Dendritic cell treated with granulocyte-macrophage colony-stimulating factor and Interleukin-4, amounts not matched to agents 40 ng/mL and 50 ng/mL, for 4 days (primary cell): ENCODE data around the gene HSPA9.
A peak's percentile ranks its signal among the peaks of the same experiment; 100 is the strongest.

ENCODE experiments used
- H3K27ac Mint-ChIP-seq: one replicate; pipeline ENCODE4 v1.8.0; 2022; ENCODE audit warnings: mild to moderate bottlenecking, mixed read lengths
- H3K27me3 Mint-ChIP-seq: one replicate; pipeline ENCODE4 v1.8.0; 2022; ENCODE audit warnings: mild to moderate bottlenecking, mixed read lengths
- H3K36me3 Mint-ChIP-seq: one replicate; pipeline ENCODE4 v1.8.0; 2022; ENCODE audit warnings: low read depth, mixed read lengths
- H3K4me1 Mint-ChIP-seq: one replicate; pipeline ENCODE4 v1.8.0; 2022; ENCODE audit warnings: low read depth, mixed read lengths
- H3K4me3 Mint-ChIP-seq: one replicate; pipeline ENCODE4 v1.8.0; 2022; ENCODE audit warnings: mild to moderate bottlenecking, moderate library complexity, mixed read lengths
- H3K9me3 Mint-ChIP-seq: one replicate; pipeline ENCODE4 v1.8.0; 2022; ENCODE audit warnings: mixed read lengths
- intact Hi-C: fragments of 100-400 bp; cut with micrococcal nuclease; formaldehyde crosslinking; loops from one replicate; pipeline ENCODE4 v1.15.0; 2022

Gene HSPA9

GRCh38 chr5:138563340-138564118, 11.7 kb downstream of the HSPA9 start:
- Mint-ChIP-seq H3K4me1 (peaks cover 16% of the 10 kb centered on the region), H3K9me3 (no peaks in the 10 kb centered on the region), H3K27ac (no peak overlapping the region), H3K4me3 (no peak overlapping the region), H3K27me3 (no peaks in the 10 kb centered on the region), H3K36me3 (peaks cover 97% of the 10 kb centered on the region)
- intact Hi-C loops: no loop called here

- Mint-ChIP-seq H3K9me3 (no peaks in the 10 kb centered on the region), H3K36me3 (peaks cover 97% of the 10 kb centered on the region), H3K27ac (no peak overlapping the region), H3K27me3 (no peaks in the 10 kb centered on the region), H3K4me1 (peaks cover 17% of the 10 kb centered on the region), H3K4me3 (no peak overlapping the region)
- intact Hi-C loops: no loop called here
Measured at GRCh38 chr5:138560971-138561370, 14.2 kb downstream of the HSPA9 start.

GRCh38 chr5:138559937-138560336, 15.3 kb downstream of the HSPA9 start:
- Mint-ChIP-seq H3K27me3 (no peaks in the 10 kb centered on the region), H3K36me3 (peaks cover 97% of the 10 kb centered on the region), H3K9me3 (no peaks in the 10 kb centered on the region), H3K27ac (no peak overlapping the region), H3K4me1 (peaks cover 17% of the 10 kb centered on the region), H3K4me3 (no peak overlapping the region)
- intact Hi-C loops: no loop called here

GRCh38 chr5:138557677-138558076, 17.5 kb downstream of the HSPA9 start:
- H3K27me3 Mint-ChIP-seq: no peaks in the 10 kb centered on the region
- no peaks in the 10 kb centered on the region for H3K9me3 Mint-ChIP-seq
- no peak overlapping the region for H3K27ac Mint-ChIP-seq
- peaks cover 10% of the 10 kb centered on the region for H3K4me1 Mint-ChIP-seq
- intact Hi-C loops: no loop called here
- peaks cover 98% of the 10 kb centered on the region for H3K36me3 Mint-ChIP-seq
- H3K4me3 Mint-ChIP-seq: no peak overlapping the region

- intact Hi-C loops: no loop called here
- Mint-ChIP-seq H3K27ac (no peak overlapping the region), H3K4me1 (peaks cover 18% of the 10 kb centered on the region), H3K4me3 (no peak overlapping the region), H3K27me3 (no peaks in the 10 kb centered on the region), H3K9me3 (no peaks in the 10 kb centered on the region), H3K36me3 (peaks cover 83% of the 10 kb centered on the region)
Measured at GRCh38 chr5:138554143-138554542, 21.1 kb downstream of the HSPA9 start.

GRCh38 chr5:138553437-138554095, 21.6 kb downstream of the HSPA9 start:
- intact Hi-C loops: no loop called here
- no peaks in the 10 kb centered on the region for H3K9me3 Mint-ChIP-seq

GRCh38 chr5:138552657-138553056, 22.5 kb downstream of the HSPA9 start:
- Mint-ChIP-seq H3K36me3 (peaks cover 68% of the 10 kb centered on the region), H3K4me3 (no peak overlapping the region), H3K27ac (no peak overlapping the region), H3K4me1 (peaks cover 21% of the 10 kb centered on the region), H3K9me3 (no peaks in the 10 kb centered on the region), H3K27me3 (no peaks in the 10 kb centered on the region)
- intact Hi-C loops: no loop called here

More at GRCh38 chr5:138553437-138554095, 21.6 kb downstream of the HSPA9 start:
- no peak overlapping the region for H3K27ac Mint-ChIP-seq
- no peak overlapping the region for H3K4me3 Mint-ChIP-seq
- peaks cover 77% of the 10 kb centered on the region for H3K36me3 Mint-ChIP-seq
- peaks cover 13% of the 10 kb centered on the region for H3K4me1 Mint-ChIP-seq
- H3K27me3 Mint-ChIP-seq: no peaks in the 10 kb centered on the region

- intact Hi-C loops: loop anchor here (10.0 kb wide), 1 partner anchor 195 kb away; the partner anchor contains the start of gene KDM3B
- no peaks in the 10 kb centered on the region for H3K9me3 Mint-ChIP-seq
- H3K36me3 Mint-ChIP-seq: peaks cover 42% of the 10 kb centered on the region
- peaks cover 42% of the 10 kb centered on the region for H3K4me1 Mint-ChIP-seq
- H3K27ac Mint-ChIP-seq: no peak overlapping the region
- H3K27me3 Mint-ChIP-seq: no peaks in the 10 kb centered on the region
- H3K4me3 Mint-ChIP-seq: no peak overlapping the region
Measured at GRCh38 chr5:138549414-138549813, 25.8 kb downstream of the HSPA9 start.

GRCh38 chr5:138545919-138546562, 29.2 kb downstream of the HSPA9 start:
- Mint-ChIP-seq H3K27me3 (no peaks in the 10 kb centered on the region), H3K4me1 (peaks cover 52% of the 10 kb centered on the region), H3K36me3 (peaks cover 40% of the 10 kb centered on the region), H3K27ac (peak overlapping the region; percentile 91), H3K9me3 (no peaks in the 10 kb centered on the region), H3K4me3 (no peak overlapping the region)
- intact Hi-C loops: loop anchor here (10.0 kb wide), 1 partner anchor 191 kb away; the partner anchor contains the start of gene KDM3B

GRCh38 chr5:138544181-138545134, 30.7 kb downstream of the HSPA9 start:
- peaks cover 34% of the 10 kb centered on the region for H3K36me3 Mint-ChIP-seq
- peak overlapping the region; percentile 97 for H3K4me3 Mint-ChIP-seq
- no peaks in the 10 kb centered on the region for H3K9me3 Mint-ChIP-seq
- H3K27ac Mint-ChIP-seq: peak overlapping the region; percentile 91
- H3K27me3 Mint-ChIP-seq: no peaks in the 10 kb centered on the region
- peaks cover 58% of the 10 kb centered on the region for H3K4me1 Mint-ChIP-seq
- intact Hi-C loops: loop anchor here (10.0 kb wide), 1 partner anchor 190 kb away; the partner anchor contains the start of gene KDM3B

- Mint-ChIP-seq H3K27me3 (no peaks in the 10 kb centered on the region), H3K9me3 (no peaks in the 10 kb centered on the region), H3K4me3 (peak overlapping the region; percentile 97), H3K36me3 (peaks cover 38% of the 10 kb centered on the region), H3K27ac (peak overlapping the region; percentile 91), H3K4me1 (peaks cover 64% of the 10 kb centered on the region)
- intact Hi-C loops: loop anchor here (1.0 to 10.0 kb wide), 3 partner anchors 32 to 189 kb away; partner anchors contain the start of genes HSPA9 and KDM3B
Measured at GRCh38 chr5:138543730-138544104, 31.5 kb downstream of the HSPA9 start.

GRCh38 chr5:138542956-138543729, 32.1 kb downstream of the HSPA9 start, which contains the start of gene ETF1:
TSS of gene ETF1 (minus strand) at chr5:138543236. CDS start at chr5:138542918, 318 bp downstream.
- intact Hi-C loops: loop anchor here (1.0 to 10.0 kb wide), 3 partner anchors 32 to 188 kb away; partner anchors contain the start of genes HSPA9 and KDM3B
- peaks cover 38% of the 10 kb centered on the region for H3K36me3 Mint-ChIP-seq
- H3K4me3 Mint-ChIP-seq: peak within 1 kb of the TSS; percentile 97
- H3K27ac Mint-ChIP-seq: peak within 1 kb of the TSS; percentile 91
- H3K27me3 Mint-ChIP-seq: no peaks in the 10 kb centered on the region
- peaks cover 59% of the 10 kb centered on the region for H3K4me1 Mint-ChIP-seq
- H3K9me3 Mint-ChIP-seq: no peaks in the 10 kb centered on the region
